ENCODE measurements around the gene ANTXR2. TPM values are rescaled to one million over a fixed set of nuclear protein-coding genes. Genes with fewer than 3 reads are reported as not detected.
A peak's percentile ranks its signal among the peaks of the same experiment; 100 is the strongest.

ANTXR2 gene
- total and polyA plus RNA-seq, 2 donors (not counting 1 experiment from before 2014, with no cell fraction given), result 85.3 to 135 TPM

GRCh38 chr4:80075995-80076675 lies 3.1 kb upstream of the ANTXR2 start:
- no peak overlapping the region for H3K4me2 ChIP-seq (ENCODE audit: extremely low read depth, insufficient read depth, low read length)
- TF ChIP-seq EZH2 (IDR thresholded peaks at IDR 0.05; ENCODE audit: low read length, missing control alignments), result no peak
- TF ChIP-seq CTCF (conservative IDR thresholded peaks at IDR 0.05 in 1 of 2, IDR thresholded peaks at IDR 0.05 in 1 of 2; ENCODE audit: low read depth in 1 of 2, low read length in 2 of 2), result no peak
- H4K20me1 ChIP-seq (ENCODE audit: control insufficient read depth, extremely low read depth, insufficient read depth, low read length), result no peaks in the 10 kb centered on the region
- no peaks in the 10 kb centered on the region for H3K9me3 ChIP-seq (ENCODE audit: control insufficient read depth, insufficient read depth, low read depth, low read length)
- H3K36me3 ChIP-seq (ENCODE audit: control insufficient read depth, insufficient read depth, low read length), result no peaks in the 10 kb centered on the region
- H2AFZ ChIP-seq (ENCODE audit: low read length), result no peak overlapping the region
- H3K79me2 ChIP-seq (ENCODE audit: control insufficient read depth, insufficient read depth, low read length), result peaks cover 18% of the 10 kb centered on the region
- H3K4me3 ChIP-seq (replicated peaks in 1 of 4; ENCODE audit: control extremely low read depth in 1 of 4, insufficient read depth in 1 of 4, low read depth in 3 of 4, low read length in 4 of 4), result no peak overlapping the region
- no peak for DNase-seq (ENCODE audit: low read depth in 2 of 2)
- H3K9ac ChIP-seq (ENCODE audit: insufficient read depth, low read length), result no peak overlapping the region
- H3K4me1 ChIP-seq (ENCODE audit: control insufficient read depth, extremely low read depth, insufficient read depth, low read length), result peaks cover 3% of the 10 kb centered on the region
- H3K27ac ChIP-seq (ENCODE audit: insufficient read depth, low read length), result no peak overlapping the region
- H3K27me3 ChIP-seq (ENCODE audit: control insufficient read depth, insufficient read depth, low read length), result no peaks in the 10 kb centered on the region

- Histone ChIP-seq H3K9ac (ENCODE audit: insufficient read depth, low read length) (no peak overlapping the region), H2AFZ (ENCODE audit: low read length) (no peak overlapping the region), H3K36me3 (ENCODE audit: control insufficient read depth, insufficient read depth, low read length) (no peaks in the 10 kb centered on the region), H3K27me3 (ENCODE audit: control insufficient read depth, insufficient read depth, low read length) (no peaks in the 10 kb centered on the region), H3K27ac (ENCODE audit: insufficient read depth, low read length) (no peak overlapping the region), H3K4me3 (replicated peaks in 1 of 4; ENCODE audit: control extremely low read depth in 1 of 4, insufficient read depth in 1 of 4, low read depth in 3 of 4, low read length in 4 of 4) (no peak overlapping the region), H3K4me1 (ENCODE audit: control insufficient read depth, extremely low read depth, insufficient read depth, low read length) (peaks cover 5% of the 10 kb centered on the region), H3K9me3 (ENCODE audit: control insufficient read depth, insufficient read depth, low read depth, low read length) (no peaks in the 10 kb centered on the region), H4K20me1 (ENCODE audit: control insufficient read depth, extremely low read depth, insufficient read depth, low read length) (no peaks in the 10 kb centered on the region), H3K4me2 (ENCODE audit: extremely low read depth, insufficient read depth, low read length) (no peak overlapping the region), H3K79me2 (ENCODE audit: control insufficient read depth, insufficient read depth, low read length) (peaks cover 33% of the 10 kb centered on the region)
- no peak for TF ChIP-seq CTCF (conservative IDR thresholded peaks at IDR 0.05 in 1 of 2, IDR thresholded peaks at IDR 0.05 in 1 of 2; ENCODE audit: low read depth in 1 of 2, low read length in 2 of 2)
- no peak for TF ChIP-seq EZH2 (IDR thresholded peaks at IDR 0.05; ENCODE audit: low read length, missing control alignments)
- DNase-seq (ENCODE audit: low read depth in 2 of 2), result no peak
These were observed 1.6 kb upstream of the ANTXR2 start for GRCh38 chr4:80074651-80075050.

- no peaks in the 10 kb centered on the region for H4K20me1 ChIP-seq (ENCODE audit: control insufficient read depth, extremely low read depth, insufficient read depth, low read length)
- H3K27ac ChIP-seq (ENCODE audit: insufficient read depth, low read length), result no peak overlapping the region
- no peak overlapping the region for H3K9ac ChIP-seq (ENCODE audit: insufficient read depth, low read length)
- H2AFZ ChIP-seq (ENCODE audit: low read length), result no peak overlapping the region
- H3K79me2 ChIP-seq (ENCODE audit: control insufficient read depth, insufficient read depth, low read length), result peaks cover 38% of the 10 kb centered on the region
- H3K36me3 ChIP-seq (ENCODE audit: control insufficient read depth, insufficient read depth, low read length), result no peaks in the 10 kb centered on the region
- TF ChIP-seq CTCF (conservative IDR thresholded peaks at IDR 0.05 in 1 of 2, IDR thresholded peaks at IDR 0.05 in 1 of 2; ENCODE audit: low read depth in 1 of 2, low read length in 2 of 2) (no peak), EZH2 (IDR thresholded peaks at IDR 0.05; ENCODE audit: low read length, missing control alignments) (no peak)
- DNase-seq (ENCODE audit: low read depth in 2 of 2), result no peak
- no peak overlapping the region for H3K4me3 ChIP-seq (replicated peaks in 1 of 4; ENCODE audit: control extremely low read depth in 1 of 4, insufficient read depth in 1 of 4, low read depth in 3 of 4, low read length in 4 of 4)
- H3K4me1 ChIP-seq (ENCODE audit: control insufficient read depth, extremely low read depth, insufficient read depth, low read length), result peaks cover 5% of the 10 kb centered on the region
- H3K27me3 ChIP-seq (ENCODE audit: control insufficient read depth, insufficient read depth, low read length), result no peaks in the 10 kb centered on the region
- peak overlapping the region; percentile 78 for H3K4me2 ChIP-seq (ENCODE audit: extremely low read depth, insufficient read depth, low read length)
- H3K9me3 ChIP-seq (ENCODE audit: control insufficient read depth, insufficient read depth, low read depth, low read length), result no peaks in the 10 kb centered on the region
These were observed 1.0 kb upstream of the ANTXR2 start for GRCh38 chr4:80074069-80074468.

Measured in fibroblast of lung (primary cell).